DMS53 treated with DMSO at 0.1 percent for 48 hours (cell line): ENCODE data around the gene RPTOR.
"Not testable (repeated sequence)": the region's sequence is repeated elsewhere in the genome, so short reads cannot be mapped to it uniquely, and the experiment has no call there.

Experiments used
- DNase-seq: peaks from one replicate; lab custom pipeline; 2025; ENCODE audit not compliant: unreplicated experiment; lab: John Stamatoyannopoulos, UW

RPTOR gene

DNA sequence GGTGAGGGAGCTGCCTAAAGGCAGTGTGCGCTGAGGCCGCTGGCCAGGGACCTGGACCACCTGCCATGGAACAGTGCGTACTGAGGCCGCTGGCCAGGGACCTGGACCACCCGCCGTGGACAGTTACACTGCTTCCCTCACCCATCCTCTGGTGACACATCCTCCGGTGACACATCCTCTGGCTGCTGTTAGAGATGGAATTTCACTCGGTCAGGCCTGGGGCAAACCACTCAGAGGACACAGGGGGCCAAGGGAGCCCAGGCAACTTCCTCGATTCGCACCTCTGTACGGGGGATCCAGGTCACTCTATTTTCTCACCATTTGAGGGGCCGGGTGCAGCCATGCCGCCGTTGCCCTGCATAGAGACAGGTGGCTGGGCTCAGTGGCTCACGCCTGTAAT is 32.4 kb upstream of the RPTOR start:
- DNase-seq: no peak

DNA sequence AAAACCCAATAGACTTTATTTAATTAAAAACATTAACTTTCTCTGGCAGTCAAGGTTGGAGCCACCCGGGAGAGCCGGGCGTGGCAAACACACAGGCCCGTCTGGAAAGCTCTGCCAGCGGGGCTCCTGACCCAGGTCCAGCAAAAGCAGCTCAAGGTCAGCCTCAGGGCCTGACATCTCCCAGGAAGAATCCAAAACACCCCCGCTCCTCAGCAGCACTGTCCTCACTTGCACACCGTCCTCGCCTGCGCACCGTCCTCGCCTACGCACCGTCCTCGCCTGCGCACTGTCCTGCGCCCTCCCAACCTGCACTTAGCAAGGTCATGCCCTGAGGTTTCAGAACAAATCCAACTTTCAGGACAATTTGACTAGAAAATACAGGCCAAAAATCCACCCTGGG is 31.4 kb upstream of the RPTOR start:
- no peak for DNase-seq

DNA sequence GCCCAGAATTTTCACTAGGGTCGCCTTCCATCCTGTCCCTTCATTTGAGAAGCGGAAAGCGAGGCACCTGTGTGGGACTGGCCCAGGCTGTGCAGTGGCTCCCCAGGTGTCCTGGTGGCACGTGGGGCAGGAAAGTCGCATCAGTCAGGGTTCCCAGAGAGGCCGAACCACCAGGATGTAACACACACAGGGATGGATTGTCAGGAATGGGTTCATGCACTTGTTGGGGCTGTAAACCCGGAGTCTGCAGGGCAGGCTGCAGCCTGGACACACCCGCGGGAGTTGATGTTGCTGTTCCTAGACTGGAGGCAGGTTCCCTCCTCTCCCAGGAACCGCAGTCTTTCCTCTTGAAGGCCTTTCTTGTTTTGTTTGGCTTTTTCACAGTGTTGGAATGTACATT is 30.7 kb upstream of the RPTOR start:
- DNase-seq: no peak

DNA sequence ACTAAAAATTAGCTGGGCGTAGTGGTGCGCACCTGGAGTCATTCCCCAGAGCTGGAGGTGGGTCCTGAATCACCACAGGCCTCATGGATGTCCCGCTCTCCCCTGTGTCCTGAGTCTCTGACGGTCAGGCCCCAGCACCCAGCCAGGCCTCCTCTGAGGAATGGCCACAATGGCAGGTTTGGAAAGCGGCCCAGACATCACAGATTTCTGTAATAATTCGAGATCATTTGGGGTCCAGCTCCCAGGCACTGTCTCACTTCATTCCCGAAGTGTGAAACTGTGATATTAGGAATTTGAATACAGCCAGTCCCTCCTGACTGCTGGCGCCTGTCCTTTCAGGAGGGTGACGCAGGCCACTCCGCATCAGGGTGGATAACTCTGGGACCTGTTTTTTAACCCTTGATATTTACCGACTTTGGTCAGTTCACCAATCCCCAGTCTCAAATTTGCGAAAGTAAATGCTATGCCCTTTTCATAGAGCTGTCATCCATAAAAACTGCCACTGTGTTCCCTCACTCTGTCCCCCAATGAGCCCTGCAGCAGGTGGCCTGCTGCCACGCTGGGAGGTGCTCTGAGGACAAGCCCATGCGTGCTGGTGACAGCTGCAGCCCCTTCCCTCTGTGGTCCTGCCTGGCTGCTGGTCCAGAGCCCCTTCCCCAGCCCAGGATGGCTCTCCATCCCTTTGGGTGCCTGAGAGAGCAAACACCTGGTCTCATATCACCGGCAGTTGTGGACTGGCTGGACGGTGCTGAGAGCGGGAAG is 28.3 kb upstream of the RPTOR start:
- DNase-seq: no peak

DNA sequence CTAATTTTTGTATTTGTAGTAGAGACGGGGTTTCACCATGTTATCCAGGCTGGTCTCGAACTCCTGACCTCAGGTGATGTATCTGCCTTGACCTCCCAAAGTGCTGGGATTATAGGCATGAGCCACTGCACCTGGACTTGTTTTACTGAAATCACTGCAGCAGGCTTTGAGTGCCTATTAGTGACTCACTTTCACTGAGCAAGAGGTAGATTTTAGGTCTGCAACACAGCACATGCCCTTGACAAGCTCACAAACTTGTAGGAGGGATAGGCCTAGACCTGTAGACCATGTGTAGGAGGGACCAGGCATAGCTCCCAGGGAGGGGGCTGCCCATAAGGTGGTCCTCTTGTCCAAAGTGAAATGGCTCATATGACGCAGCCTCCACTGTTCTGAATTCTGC is 27.0 kb upstream of the RPTOR start:
- DNase-seq: no peak

DNA sequence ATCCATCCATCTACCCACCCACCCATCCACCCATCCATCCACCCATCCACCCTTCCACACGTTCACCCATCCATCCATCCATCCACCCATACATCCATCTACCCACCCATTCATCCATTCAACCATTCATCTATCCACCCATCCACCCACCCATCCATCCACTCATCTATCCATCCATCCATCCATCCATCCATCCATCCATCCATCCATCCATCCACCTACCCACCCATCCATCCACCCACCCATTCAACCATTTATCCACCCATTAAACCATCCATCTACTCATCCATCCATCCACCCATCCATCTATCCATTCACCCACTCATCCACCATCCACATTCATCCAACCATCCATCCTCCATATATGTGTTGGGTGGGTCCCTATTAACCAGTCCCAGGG is 26.2 kb upstream of the RPTOR start:
- DNase-seq: no peak

DNA sequence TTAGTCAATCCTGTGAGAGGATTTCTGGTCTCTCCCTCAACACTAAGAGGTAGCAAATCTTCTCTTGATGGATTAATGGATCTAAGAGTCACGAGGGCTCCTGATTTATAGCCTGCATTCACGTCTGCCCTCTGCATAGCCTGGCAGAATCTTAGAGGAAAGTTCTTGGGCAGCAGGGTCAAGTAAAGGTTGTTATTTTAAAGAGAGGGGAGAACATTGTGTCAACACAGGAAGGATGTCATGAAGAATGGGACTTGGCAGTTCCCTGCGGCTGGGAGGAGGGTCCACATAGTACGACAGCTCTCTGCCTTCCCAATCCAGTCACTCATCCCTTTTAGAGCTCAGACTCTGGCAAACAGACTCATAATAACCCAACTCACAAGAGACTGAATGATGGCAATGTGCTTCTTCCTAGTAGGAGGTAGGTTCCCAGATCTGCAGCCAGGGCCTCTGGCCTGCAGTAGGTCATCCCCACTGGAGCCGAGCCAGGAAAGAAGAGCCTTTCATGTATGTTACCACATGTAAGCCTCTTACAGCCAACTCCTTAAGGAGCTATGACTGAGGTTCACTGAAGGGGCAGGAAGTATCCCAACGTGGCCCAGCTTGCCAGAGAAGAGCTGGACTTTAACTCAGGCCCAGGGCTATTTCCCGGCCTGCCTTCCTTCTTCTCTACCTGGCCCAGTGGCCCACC is 25.4 kb upstream of the RPTOR start:
- no peak for DNase-seq

DNA sequence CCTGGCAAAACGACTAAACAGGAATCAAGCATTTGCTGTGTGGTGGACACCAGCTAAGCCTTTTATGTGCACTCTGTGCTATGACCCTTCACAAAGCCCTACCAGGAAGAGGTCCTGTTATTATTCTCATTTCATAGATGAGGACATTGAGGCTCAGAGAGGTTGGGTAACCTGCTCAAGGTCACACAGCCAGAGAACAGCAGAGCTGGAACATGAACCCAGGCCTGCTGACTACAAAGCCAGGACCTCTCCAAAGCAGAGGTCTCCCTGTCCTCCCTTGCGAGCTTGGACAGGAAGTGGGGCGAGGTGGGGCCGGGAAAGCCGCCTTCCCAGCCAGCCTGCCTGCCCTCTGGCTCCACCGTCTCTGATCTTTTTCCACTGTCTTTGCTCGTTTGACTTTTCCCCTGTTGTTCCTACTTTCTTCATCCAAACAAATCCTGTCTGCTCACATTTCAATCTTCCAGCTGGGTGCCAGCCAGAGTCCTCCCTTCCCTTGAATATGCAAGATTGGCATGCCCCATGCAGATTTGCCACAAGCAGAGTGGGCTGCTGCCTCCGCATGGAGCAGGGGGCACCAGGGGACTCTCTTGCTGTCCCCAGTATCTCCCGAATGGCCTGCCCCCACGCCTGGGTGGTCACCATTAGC is 23.7 kb upstream of the RPTOR start:
- DNase-seq: no peak

DNA sequence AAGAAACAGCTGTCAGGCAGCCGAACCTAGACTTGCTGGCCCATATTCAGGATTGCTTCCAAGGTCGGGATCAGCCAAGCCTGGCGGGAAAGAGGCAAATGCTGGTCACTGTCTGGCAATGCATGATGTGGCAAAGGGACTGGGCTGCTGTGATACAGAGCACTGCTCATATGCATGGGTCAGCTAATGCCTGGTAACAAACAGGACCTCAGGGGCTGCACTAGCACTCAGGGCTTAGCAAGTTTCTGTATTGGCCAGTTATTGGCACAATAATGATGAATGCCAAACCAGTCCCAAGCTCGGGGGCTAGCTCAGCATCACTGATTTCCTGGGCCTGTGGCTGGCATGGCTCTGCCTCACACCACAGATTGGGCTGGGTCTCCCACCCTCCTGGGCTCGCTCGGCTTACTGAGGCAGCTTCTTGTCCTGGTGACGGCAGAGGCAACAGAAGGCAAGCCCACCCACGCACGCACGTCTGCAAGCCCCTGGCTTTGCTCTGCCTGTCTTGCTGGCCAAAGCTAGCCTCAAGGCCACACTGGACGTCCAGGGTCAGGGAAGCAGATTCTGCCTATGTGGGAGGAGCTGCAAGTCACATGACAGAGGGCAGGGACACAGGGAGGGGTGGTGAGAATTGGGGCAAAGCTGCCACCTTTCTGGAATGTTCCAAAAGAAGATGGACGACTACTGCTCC is 21.4 kb upstream of the RPTOR start:
- DNase-seq: no peak

DNA sequence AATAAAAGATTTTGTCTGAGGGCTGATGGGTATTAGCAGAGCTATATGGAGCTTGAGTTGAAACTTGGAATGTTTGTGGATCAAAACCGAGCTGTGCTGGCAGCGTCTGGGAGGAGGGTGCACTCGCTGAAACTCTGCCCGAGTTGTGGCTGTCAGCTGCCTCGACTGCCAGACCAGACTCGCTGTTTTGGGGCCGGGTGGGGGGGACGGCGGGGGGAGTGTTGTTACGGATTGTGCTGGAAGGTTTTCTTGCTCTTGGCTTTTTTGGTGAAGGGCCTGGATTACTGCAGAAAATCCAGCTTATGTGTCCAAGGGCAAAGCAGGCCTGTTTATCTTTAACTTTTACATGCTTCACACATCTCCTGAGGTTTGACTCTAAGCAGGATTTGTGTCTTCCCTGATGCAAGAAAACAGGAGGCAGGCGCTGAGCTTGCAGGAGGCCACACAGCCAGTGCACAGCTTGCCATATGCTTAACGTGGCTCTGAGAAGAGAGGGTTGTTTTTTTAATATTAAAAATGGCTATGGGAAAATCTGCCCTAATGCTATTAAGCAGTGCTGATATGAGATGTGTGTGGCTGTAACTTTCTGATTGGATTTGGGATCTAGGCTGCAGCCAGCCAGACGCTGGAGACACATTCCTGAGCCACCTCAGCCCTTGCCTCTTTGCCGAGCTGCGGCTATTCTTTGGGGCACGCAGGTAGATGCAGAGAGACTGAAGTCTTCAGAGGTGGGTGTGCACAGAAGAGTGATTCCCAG is 20.5 kb upstream of the RPTOR start:
- no peak for DNase-seq

DNA sequence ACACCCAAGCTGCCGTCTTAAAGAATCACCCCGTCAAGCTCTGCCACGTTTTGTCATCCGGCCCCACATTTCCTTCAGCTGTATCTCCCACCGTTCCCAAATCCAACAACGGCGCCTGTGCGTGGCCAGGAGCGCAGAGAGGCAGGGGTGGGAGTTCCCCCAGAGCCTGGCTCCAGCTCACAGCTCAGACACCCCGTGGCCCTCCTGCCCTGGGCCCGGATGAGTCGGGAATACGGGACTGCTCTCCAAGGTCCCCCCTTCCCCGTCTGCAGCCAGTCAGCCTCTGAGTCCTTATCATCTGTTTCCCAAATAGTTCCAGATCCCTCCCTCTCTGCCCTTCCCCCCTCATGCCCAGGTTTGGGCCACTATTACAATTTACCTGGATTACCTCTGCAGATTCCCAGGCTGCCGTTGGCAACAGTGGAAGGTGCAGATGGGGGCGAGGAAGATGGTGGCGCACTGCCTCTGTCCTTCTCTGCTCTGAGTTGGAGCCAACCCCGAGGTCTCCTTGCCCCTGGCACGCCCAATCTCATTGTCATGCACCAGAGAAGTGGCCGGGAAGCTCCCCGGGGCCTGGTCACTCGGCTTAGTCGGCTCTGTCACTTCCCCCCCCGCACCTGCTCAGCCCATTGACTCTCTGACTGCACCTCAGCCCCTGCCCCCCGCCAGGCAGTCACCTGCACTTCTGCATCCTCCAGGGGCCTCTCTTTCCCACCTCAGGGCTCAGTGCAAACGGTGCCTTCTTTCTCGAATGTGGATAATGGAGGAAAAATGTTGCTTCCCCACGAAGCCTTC is 18.3 kb upstream of the RPTOR start:
- no peak for DNase-seq

DNA sequence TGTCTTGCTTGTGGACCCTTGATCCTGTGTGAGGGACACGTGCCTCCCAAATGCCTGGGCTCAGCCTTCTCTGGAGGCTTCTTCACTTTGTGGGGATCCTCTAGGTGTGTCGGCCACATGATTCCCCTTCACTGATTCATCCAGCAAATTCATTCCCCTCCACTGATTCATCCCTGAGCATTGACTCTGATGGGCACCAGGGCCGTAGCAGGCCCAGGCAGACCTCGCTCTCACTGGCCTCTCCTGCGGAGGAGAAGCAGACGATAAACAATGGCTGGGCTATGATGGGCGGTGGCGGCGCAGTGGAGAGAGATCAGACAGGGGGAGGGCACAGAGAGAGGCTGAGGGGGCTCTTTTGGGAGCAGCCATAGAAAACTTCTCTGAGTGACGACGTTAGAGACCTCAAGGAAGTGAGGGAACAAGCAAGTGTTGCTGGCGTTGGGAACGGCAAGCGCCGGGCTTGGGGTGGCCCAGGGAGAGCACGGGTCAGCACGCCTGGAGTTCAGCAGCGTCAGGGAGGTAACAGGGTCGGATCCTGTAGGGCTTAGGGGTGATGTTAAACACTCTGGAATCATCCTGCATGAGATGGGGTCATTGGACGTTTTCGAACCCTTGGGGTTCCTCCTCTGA is 17.5 kb upstream of the RPTOR start:
- no peak for DNase-seq

DNA sequence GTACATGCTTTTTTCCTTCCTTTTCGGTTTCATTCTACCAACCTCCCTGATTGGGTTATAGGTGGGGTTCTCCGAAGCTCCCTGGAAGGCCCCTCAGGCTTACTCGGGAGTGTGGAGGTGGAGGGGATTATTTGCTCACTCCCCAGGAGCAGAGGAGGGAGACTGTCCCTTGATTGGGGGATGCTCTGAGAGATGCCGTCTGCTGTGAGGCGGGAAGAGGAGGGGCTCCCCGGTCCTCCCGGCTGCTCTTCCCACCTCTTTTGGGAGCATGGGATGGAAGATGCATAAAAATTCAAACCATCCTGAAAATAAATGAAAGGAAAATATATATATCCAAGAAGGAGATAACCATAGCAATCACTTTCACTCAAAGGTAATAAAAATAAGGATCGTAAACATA is 16.1 kb upstream of the RPTOR start:
- DNase-seq: no peak

DNA sequence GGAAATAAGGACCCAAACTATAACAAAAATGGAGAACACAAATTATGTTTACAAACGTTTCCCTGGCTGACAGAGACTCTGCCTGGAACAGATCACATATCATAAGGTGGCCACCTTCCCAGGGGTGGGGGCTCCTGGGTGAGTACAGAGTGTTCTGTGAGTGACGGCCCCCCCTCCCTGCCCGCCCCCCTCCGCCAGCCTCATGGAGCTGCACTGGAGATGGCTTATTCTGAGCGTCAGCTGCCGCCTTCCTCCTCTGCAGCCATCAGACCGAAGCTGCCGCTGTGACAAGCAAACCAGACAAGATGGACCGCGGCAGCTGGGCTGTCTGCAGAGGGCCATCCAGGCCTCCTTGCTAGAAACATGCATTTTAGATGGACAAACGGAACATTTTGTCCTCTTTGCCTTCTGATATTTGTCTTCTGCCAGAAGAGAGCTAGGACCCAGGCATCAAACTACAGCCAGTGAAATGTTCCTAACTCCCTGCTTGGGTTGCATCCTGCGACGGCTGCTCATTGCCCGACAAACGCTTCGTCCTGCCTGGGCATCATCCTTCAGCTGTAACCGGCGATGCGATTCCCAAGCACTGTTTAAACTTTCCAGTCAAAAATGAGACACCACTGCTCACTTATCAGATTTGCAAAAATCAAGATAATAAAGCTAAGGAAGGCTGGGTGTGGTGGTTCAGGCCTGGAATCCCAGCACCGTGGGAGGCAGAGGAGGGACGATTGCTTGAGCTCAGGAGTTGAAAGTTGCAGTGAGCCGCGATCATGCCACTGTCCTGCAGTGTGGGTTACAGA is 15.3 kb upstream of the RPTOR start:
- DNase-seq: no peak

DNA sequence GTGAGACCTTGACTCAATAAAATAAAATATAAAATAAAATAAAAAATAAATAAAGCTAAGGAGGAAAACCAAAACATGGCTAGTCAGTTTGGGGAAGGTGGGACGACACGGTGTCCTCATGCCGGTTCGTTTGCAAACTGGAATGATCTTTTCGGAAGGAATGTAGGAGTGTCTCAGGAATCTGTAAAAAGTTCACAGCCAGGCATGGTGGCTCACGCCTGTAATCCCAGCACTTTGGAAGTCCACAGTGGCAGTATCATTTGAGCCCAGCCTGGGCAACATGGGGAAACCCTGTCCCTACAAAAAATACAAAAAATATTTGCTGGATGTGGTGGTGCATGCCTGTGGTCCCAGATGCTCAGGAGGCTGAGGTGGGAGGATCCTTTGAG is 14.7 kb upstream of the RPTOR start:
- no peak for DNase-seq

DNA sequence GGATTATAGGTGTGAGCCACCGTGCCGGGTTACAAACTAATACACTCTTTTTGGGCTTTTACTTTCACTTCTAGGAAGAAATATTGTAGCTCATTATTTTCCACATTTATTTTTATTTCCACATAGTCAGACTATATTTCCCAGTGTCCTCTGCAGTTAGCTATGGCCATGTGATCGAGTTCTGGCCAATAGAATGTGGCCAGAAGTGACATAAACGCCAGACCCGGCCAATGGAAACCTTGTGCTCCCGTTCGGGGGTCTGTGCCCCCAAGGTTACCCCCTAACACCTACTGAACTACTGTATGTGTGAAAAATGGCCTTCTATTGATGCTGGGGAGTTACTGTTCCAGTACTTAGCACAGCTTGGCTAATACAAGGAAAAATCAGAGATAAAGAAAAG is 13.2 kb upstream of the RPTOR start:
- no peak for DNase-seq

DNA sequence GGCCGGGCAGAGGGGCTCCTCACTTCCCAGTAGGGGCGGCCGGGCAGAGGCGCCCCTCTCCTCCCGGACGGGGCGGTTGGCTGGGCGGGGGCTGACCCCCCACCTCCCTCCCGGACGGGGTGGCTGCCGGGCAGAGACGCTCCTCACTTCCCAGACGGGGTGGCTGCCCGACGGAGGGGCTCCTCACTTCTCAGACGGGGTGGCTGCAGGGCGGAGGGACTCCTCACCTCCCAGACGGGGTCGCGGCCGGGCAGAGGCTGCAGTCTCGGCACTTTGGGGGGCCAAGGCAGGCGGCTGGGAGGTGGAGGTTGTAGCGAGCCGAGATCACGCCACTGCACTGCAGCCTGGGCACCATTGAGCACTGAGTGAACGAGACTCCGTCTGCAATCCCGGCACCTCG is 7.3 kb upstream of the RPTOR start:
- DNase-seq: not testable (repeated sequence)

DNA sequence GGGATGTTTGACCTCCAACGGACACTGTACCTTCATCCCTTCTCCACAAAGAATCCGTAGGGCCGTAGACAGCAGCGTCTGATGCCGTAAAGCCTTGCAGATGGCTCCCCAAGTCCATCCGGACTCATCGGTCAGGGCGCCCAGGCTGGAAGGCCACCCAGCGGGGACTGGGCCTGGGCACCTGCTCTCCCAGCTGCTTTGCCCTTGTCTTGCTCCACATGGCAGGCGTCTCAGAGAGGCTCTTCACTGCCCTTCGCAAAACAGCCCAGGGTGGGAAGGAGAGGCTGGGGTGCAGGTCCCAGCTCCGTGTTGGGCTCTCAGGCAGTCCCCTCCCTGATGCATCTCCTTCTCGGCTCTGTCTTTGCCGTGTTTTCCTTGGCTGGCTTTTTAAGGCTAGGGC is 6.2 kb upstream of the RPTOR start:
- no peak for DNase-seq

DNA sequence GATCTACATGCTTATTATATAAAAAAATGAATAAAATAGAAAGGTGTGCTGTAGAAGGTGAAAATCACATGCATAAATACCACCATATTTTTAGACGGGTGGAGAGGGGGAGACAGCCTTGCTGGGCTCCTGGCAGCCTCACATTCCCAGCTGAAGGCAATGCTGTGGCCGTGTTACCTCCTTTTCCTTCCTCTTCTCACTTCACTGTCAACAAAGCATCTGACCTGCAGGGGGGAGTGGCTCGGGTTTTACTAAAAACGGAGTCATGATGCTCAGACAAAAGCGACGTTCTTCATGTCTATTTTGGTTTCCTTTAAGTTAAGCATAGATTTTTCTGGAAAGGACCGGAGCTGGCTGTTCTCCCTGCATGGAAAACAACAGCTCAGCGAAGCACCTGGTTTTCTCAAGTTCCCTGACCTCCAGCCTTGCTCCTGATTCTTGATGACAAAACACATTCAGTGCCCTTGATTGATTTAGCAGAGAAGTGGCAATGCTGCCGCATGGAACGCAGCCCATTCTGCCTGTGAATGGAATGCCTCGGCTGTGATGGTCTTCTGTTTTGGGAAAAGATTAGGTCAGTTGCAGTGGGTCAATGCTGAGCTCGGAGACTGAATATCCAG is 5.5 kb upstream of the RPTOR start:
- DNase-seq: no peak
